ENCODE measurements around the gene CCR5.
"Not testable (repeated sequence)": the region's sequence is repeated elsewhere in the genome, so short reads cannot be mapped to it uniquely, and the experiment has no call there.

CCR5 gene

GRCh38 chr3:46386205-46386604 lies 15.5 kb downstream of the CCR5 start:
- DNase-seq (ENCODE audit: low read depth in 2 of 2) = no peak

- not testable (repeated sequence) for DNase-seq (ENCODE audit: low read depth in 2 of 2)
These were observed 18.1 kb downstream of the CCR5 start for GRCh38 chr3:46388847-46389246.

- DNase-seq (ENCODE audit: low read depth in 2 of 2) = no peak
These were observed 18.6 kb downstream of the CCR5 start for GRCh38 chr3:46389306-46389705.

GRCh38 chr3:46391526-46391925 lies 20.8 kb downstream of the CCR5 start:
- DNase-seq (ENCODE audit: low read depth in 2 of 2) = not testable (repeated sequence)

GRCh38 chr3:46393011-46393410 lies 22.3 kb downstream of the CCR5 start:
- no peak for DNase-seq (ENCODE audit: low read depth in 2 of 2)

- DNase-seq (ENCODE audit: low read depth in 2 of 2) = no peak
These were observed 23.0 kb downstream of the CCR5 start for GRCh38 chr3:46393554-46394434.

- DNase-seq (ENCODE audit: low read depth in 2 of 2) = no peak
These were observed 24.5 kb downstream of the CCR5 start for GRCh38 chr3:46395210-46395661.

- DNase-seq (ENCODE audit: low read depth in 2 of 2) = no peak
These were observed 25.2 kb downstream of the CCR5 start for GRCh38 chr3:46395766-46396530.

- no peak for DNase-seq (ENCODE audit: low read depth in 2 of 2)
These were observed 26.4 kb downstream of the CCR5 start for GRCh38 chr3:46397111-46397510.

- DNase-seq (ENCODE audit: low read depth in 2 of 2) = no peak
These were observed 27.6 kb downstream of the CCR5 start for GRCh38 chr3:46398186-46398955.

- DNase-seq (ENCODE audit: low read depth in 2 of 2) = no peak
These were observed 28.4 kb downstream of the CCR5 start for GRCh38 chr3:46399098-46399497.

GRCh38 chr3:46399557-46399956 lies 28.8 kb downstream of the CCR5 start:
- DNase-seq (ENCODE audit: low read depth in 2 of 2) = no peak

GRCh38 chr3:46400000-46400734 lies 29.4 kb downstream of the CCR5 start:
- no peak for DNase-seq (ENCODE audit: low read depth in 2 of 2)

GRCh38 chr3:46400846-46401245 lies 30.1 kb downstream of the CCR5 start:
- DNase-seq (ENCODE audit: low read depth in 2 of 2) = no peak

- DNase-seq (ENCODE audit: low read depth in 2 of 2) = no peak
These were observed 30.8 kb downstream of the CCR5 start for GRCh38 chr3:46401579-46401978.

- not testable (repeated sequence) for DNase-seq (ENCODE audit: low read depth in 2 of 2)
These were observed 32.2 kb downstream of the CCR5 start for GRCh38 chr3:46402902-46403301.

GRCh38 chr3:46405301-46406019 lies 34.7 kb downstream of the CCR5 start:
- DNase-seq (ENCODE audit: low read depth in 2 of 2) = no peak

- no peak for DNase-seq (ENCODE audit: low read depth in 2 of 2)
These were observed 35.7 kb downstream of the CCR5 start for GRCh38 chr3:46406443-46406787.

GRCh38 chr3:46406788-46407611 lies 36.3 kb downstream of the CCR5 start, which contains the start of the genes CCR5AS and CCRL2:
Gene CCR5AS (minus strand): TSS chr3:46407066.
Gene CCRL2 (plus strand): TSS chr3:46407259. CDS start chr3:46408080, 821 bp downstream.
- DNase-seq (ENCODE audit: low read depth in 2 of 2) = peak; percentile 3 to 9

- DNase-seq (ENCODE audit: low read depth in 2 of 2) = no peak
These were observed 37.2 kb downstream of the CCR5 start for GRCh38 chr3:46407970-46408369.

Measured in activated CD4-positive, alpha-beta T cell treated with anti-CD3 and anti-CD28 coated beads for 24 hours (primary cell).